Fibroblast of lung (primary cell): ENCODE data around the gene PATE2. TPM values are rescaled to one million over a fixed set of nuclear protein-coding genes. Genes with fewer than 3 reads are reported as not detected.

Experiments used
- DNase-seq, 2 donors: peaks; one replicate each; pipeline versions ENCODE4 v3.0.0 to v3.0.0-alpha.2; 2010; ENCODE audit warnings: low read depth in 2 of 2
- H2AFZ ChIP-seq: 2 replicates; pipeline ENCODE4 v1.5.1; 2012; ENCODE audit warnings: low read length, control low read depth, inconsistent platforms
- H3K27ac ChIP-seq: 2 replicates; pipeline ENCODE4 v1.5.1; 2011; ENCODE audit warnings: low read length, control low read depth; ENCODE audit not compliant: insufficient read depth
- H3K27me3 ChIP-seq: 2 replicates; pipeline ENCODE4 v1.5.1; 2011; ENCODE audit warnings: mild to moderate bottlenecking, low read length; ENCODE audit not compliant: control insufficient read depth, insufficient read depth
- H3K36me3 ChIP-seq: 2 replicates; pipeline ENCODE4 v1.5.1; 2011; ENCODE audit warnings: low read length; ENCODE audit not compliant: control insufficient read depth, insufficient read depth
- H3K4me1 ChIP-seq: 2 replicates; pipeline ENCODE4 v1.5.1; 2011; ENCODE audit warnings: low read length; ENCODE audit not compliant: control insufficient read depth, insufficient read depth; ENCODE audit errors: extremely low read depth
- H3K4me2 ChIP-seq: 2 replicates; pipeline ENCODE4 v1.5.1; 2011; ENCODE audit warnings: low read length, control low read depth; ENCODE audit not compliant: insufficient read depth; ENCODE audit errors: extremely low read depth
- H3K4me3 ChIP-seq, 4 experiments: fragments of 200-600 bp in 1 of 4; sonication (generic) in 1 of 4; replicated peaks in 1 of 4; 2 replicates each; pipeline ENCODE4 v1.5.1; 2011 to 2016; ENCODE audit warnings: low read length in 4 of 4, low read depth in 3 of 4, mild to moderate bottlenecking in 3 of 4, control low read depth in 2 of 4, inconsistent platforms in 1 of 4, mixed read lengths in 1 of 4; ENCODE audit not compliant: insufficient read depth in 1 of 4; ENCODE audit errors: control extremely low read depth in 1 of 4
- H3K79me2 ChIP-seq: 2 replicates; pipeline ENCODE4 v1.5.1; 2012; ENCODE audit warnings: mild to moderate bottlenecking, low read length, inconsistent platforms; ENCODE audit not compliant: control insufficient read depth, insufficient read depth
- H3K9ac ChIP-seq: 2 replicates; pipeline ENCODE4 v1.5.1; 2011; ENCODE audit warnings: mild to moderate bottlenecking, low read length, control low read depth; ENCODE audit not compliant: insufficient read depth
- H3K9me3 ChIP-seq: 2 replicates; pipeline ENCODE4 v1.5.1; 2012; ENCODE audit warnings: low read depth, low read length; ENCODE audit not compliant: control insufficient read depth, insufficient read depth
- H4K20me1 ChIP-seq: 2 replicates; pipeline ENCODE4 v1.5.1; 2011; ENCODE audit warnings: low read length; ENCODE audit not compliant: control insufficient read depth, insufficient read depth; ENCODE audit errors: extremely low read depth
- EZH2 ChIP-seq: IDR thresholded peaks from 2 replicates; pipeline ENCODE4 v1.5.1; 2012; ENCODE audit warnings: low read length, control low read depth, mild to moderate bottlenecking; ENCODE audit errors: missing control alignments
- polyA plus RNA-seq, 2 donors: library from polyadenylated mRNA; depleted of rRNA in 1 of 2; stranded (reverse) in 1 of 2; unstranded in 1 of 2; fragments of >200 nt; gene quantifications; 2 replicates each; pipeline ENCODE4 v1.2.1, GENCODE V29; 2011 to 2012; ENCODE audit warnings: missing spikeins in 1 of 2
- total RNA-seq: library from RNA; depleted of rRNA; stranded (reverse); fragments of >200 nt; gene quantifications from 2 replicates; pipeline ENCODE4 v1.2.1, GENCODE V29; 2014
- TF ChIP-seq, protein P1 (sequence below), 2 donors: IDR thresholded peaks in 1 of 2; conservative IDR thresholded peaks in 1 of 2; 1 replicate in 1 of 2; 2 replicates in 1 of 2; pipeline ENCODE4 v1.5.1; 2011 to 2012; ENCODE audit warnings: low read length in 2 of 2, control low read depth in 1 of 2, inconsistent platforms in 1 of 2, low read depth in 1 of 2, mild to moderate bottlenecking in 1 of 2

Gene PATE2
- total and polyA plus RNA-seq, 2 donors (not counting 1 experiment from before 2014, with no cell fraction given), result 0.17 TPM; not detected in 1

DNA sequence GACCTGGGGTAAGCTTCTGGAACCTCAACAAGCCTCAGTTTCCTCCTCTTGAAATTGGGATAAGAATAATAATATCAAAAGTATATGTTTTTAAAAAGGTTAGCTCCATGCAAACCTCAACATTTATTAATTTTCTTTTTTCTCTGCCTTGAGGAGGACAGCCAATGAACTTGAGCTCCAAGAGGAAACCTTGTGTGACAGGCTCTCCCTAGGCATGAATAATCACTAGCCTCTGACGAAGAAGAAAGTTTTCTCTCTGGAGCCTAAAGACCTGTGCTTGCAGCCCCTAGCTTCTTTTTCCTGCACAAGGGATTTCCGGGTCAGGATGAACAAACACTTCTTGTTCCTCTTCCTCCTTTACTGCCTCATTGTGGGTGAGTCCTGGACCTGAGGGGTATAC is 9.2 kb upstream of the PATE2 start, which contains the start of gene PATE3:
PATE3 (plus strand) TSS at position 301 of the 400 bp plus-strand sequence; CDS start at position 326, 25 bp downstream.
- Histone ChIP-seq H3K4me3 (no peak within 1 kb of the TSS), H3K4me2 (no peak within 1 kb of the TSS), H3K27ac (no peak within 1 kb of the TSS), H3K4me1 (no peaks in the 10 kb centered on the region), H3K9ac (no peak within 1 kb of the TSS), H3K79me2 (no peaks in the 10 kb centered on the region), H3K9me3 (no peaks in the 10 kb centered on the region), H4K20me1 (no peaks in the 10 kb centered on the region), H2AFZ (no peak within 1 kb of the TSS), H3K36me3 (no peaks in the 10 kb centered on the region), H3K27me3 (no peaks in the 10 kb centered on the region)
- no peak for DNase-seq
- TF ChIP-seq EZH2, result no peak
- TF ChIP-seq, protein P1, sequence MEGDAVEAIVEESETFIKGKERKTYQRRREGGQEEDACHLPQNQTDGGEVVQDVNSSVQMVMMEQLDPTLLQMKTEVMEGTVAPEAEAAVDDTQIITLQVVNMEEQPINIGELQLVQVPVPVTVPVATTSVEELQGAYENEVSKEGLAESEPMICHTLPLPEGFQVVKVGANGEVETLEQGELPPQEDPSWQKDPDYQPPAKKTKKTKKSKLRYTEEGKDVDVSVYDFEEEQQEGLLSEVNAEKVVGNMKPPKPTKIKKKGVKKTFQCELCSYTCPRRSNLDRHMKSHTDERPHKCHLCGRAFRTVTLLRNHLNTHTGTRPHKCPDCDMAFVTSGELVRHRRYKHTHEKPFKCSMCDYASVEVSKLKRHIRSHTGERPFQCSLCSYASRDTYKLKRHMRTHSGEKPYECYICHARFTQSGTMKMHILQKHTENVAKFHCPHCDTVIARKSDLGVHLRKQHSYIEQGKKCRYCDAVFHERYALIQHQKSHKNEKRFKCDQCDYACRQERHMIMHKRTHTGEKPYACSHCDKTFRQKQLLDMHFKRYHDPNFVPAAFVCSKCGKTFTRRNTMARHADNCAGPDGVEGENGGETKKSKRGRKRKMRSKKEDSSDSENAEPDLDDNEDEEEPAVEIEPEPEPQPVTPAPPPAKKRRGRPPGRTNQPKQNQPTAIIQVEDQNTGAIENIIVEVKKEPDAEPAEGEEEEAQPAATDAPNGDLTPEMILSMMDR (conservative IDR thresholded peaks at IDR 0.05 in 1 of 2, IDR thresholded peaks at IDR 0.05 in 1 of 2; ENCODE audit: low read depth in 1 of 2, low read length in 2 of 2), result no peak

DNA sequence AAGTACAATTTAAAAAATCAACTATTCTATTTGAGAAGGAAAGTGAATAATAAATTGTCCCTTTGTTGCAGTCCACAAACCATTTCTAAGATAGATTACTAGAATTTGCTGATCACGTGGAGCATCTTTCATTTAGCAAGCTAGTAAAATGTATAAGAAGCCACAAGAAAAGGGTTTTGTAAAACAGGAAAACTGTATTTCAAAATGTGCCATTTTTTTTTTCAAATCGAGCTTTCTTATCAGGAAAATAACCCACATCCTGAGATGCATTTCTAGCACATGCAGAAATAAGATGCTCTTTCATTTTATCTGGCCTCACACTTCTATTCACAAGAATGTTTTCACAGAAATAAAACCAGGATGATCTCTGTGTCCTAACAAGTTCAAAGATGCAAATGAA is 6.0 kb upstream of the PATE2 start:
- no peaks in the 10 kb centered on the region for H3K36me3 ChIP-seq
- no peak for DNase-seq
- H3K79me2 ChIP-seq, result no peaks in the 10 kb centered on the region
- H3K4me3 ChIP-seq, result no peak overlapping the region
- no peak overlapping the region for H3K27ac ChIP-seq
- no peaks in the 10 kb centered on the region for H3K4me1 ChIP-seq
- TF ChIP-seq, protein P1 (conservative IDR thresholded peaks at IDR 0.05 in 1 of 2, IDR thresholded peaks at IDR 0.05 in 1 of 2; ENCODE audit: low read depth in 1 of 2, low read length in 2 of 2), result no peak
- TF ChIP-seq EZH2, result no peak
- no peaks in the 10 kb centered on the region for H3K9me3 ChIP-seq
- no peak overlapping the region for H3K4me2 ChIP-seq
- no peaks in the 10 kb centered on the region for H3K27me3 ChIP-seq
- no peak overlapping the region for H2AFZ ChIP-seq
- no peak overlapping the region for H3K9ac ChIP-seq
- H4K20me1 ChIP-seq, result no peaks in the 10 kb centered on the region

DNA sequence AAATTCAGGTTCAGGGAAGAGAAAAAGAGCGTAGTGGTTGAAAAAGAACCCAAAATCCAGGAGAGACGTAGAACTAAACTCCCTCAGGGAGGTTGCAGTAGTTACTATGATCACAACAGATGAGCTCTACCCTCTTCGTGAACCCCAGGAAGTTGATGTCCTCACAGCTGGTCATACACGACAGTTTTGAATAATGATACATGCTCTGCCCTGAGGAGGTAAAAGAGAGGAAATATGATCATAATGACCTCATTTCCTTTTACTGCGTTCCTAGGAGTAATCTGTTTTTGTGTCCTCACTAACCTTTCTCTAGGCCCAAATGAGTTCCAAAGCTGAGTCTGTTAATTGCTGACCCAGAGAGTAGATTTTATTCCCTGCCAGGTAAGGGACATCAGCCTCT is 1.3 kb downstream of the PATE2 start:
- H3K4me2 ChIP-seq, result no peak overlapping the region
- no peaks in the 10 kb centered on the region for H3K79me2 ChIP-seq
- no peak for TF ChIP-seq EZH2
- TF ChIP-seq, protein P1 (conservative IDR thresholded peaks at IDR 0.05 in 1 of 2, IDR thresholded peaks at IDR 0.05 in 1 of 2; ENCODE audit: low read depth in 1 of 2, low read length in 2 of 2), result no peak
- H3K9me3 ChIP-seq, result no peaks in the 10 kb centered on the region
- H4K20me1 ChIP-seq, result no peaks in the 10 kb centered on the region
- H3K27ac ChIP-seq, result no peak overlapping the region
- no peaks in the 10 kb centered on the region for H3K27me3 ChIP-seq
- no peak overlapping the region for H3K9ac ChIP-seq
- no peak overlapping the region for H3K4me3 ChIP-seq
- H2AFZ ChIP-seq, result no peak overlapping the region
- peak in 1 of 2 donors; percentile 79 for DNase-seq
- no peaks in the 10 kb centered on the region for H3K4me1 ChIP-seq
- no peaks in the 10 kb centered on the region for H3K36me3 ChIP-seq
